H1 (cell line): ENCODE results near the gene CREB3L1. TPM values are rescaled to one million over a fixed set of nuclear protein-coding genes. Genes with fewer than 3 reads are reported as not detected.

Experiments used
- BCL11A ChIP-seq, 2 experiments: IDR thresholded peaks; one replicate each; pipeline ENCODE4 v1.6.1; 2011; ENCODE audit warnings: low read depth in 2 of 2, low read length in 2 of 2, mild to moderate bottlenecking in 2 of 2
- GTF2F1 ChIP-seq: IDR thresholded peaks from 2 replicates; pipeline ENCODE4 v1.6.1; 2012; ENCODE audit warnings: low read depth, low read length, improper control_type of control experiment, borderline replicate concordance
- polyA plus RNA-seq, 7 experiments: library from polyadenylated mRNA; depleted of rRNA in 3 of 7; stranded (reverse) in 5 of 7; unstranded in 2 of 7; fragments of >200 nt in 5 of 7; fragments of 200-250 nt in 2 of 7; gene quantifications; 1 replicate in 5 of 7; 2 replicates in 1 of 7; 4 replicates in 1 of 7; pipeline versions ENCODE4 v1.2.1 to v1.2.3, GENCODE V29; 2011 to 2013; ENCODE audit warnings: missing spikeins in 2 of 7, mixed read lengths in 2 of 7
- total RNA-seq: library from RNA; stranded (reverse); fragmentation: NEBNext Ultra II Directional; extraction: Animal tissue kit (Norgen Biotek cat#: 25700); gene quantifications from 2 replicates; pipeline ENCODE4 v1.2.1, GENCODE V29; 2021
- TF ChIP-seq, protein P1 (sequence below): IDR thresholded peaks from 2 replicates; pipeline ENCODE4 v1.6.1; 2012; ENCODE audit warnings: low read length, inconsistent platforms

CREB3L1 gene
- total and polyA plus RNA-seq, 2 of the 8 experiments (the other 6 are each of a cell fraction or from before 2014, with no cell fraction given), result 4.1 to 12.7 TPM

DNA sequence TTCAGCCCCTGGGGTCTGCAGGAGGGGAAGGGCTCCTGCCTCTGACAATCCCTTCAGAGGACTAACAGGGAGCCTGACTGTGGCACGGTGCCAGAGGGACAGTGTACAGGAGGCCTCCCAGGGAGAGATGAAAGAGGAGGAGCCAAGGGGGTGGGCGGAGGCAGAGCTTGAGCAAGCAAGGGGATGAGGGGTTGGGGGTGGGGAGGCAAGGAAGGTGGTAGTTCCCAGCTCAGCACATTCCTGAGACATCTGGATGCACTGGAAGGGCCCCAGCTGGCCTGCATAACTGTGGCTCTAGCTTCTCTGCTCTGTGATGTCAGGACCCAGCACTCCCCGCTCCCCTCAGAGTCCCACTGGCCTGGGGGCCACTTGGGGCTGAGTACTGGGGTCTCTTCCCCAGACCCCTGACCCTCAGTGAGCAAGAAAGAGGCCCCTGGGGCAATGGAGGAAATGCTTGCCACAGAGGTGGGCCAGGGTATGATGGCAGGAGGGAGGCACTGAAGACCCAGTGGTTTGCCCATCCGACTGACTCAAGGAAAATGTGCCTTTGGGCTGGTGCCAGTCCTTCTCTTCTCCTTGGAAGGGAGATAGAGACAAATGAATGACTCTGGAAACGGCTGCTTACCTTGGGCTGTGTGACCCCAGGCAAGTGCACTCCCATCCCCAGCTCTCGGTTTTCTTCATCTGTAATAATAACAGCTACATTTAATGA is 13.3 kb downstream of the CREB3L1 start (continued):
- TF ChIP-seq BCL11A (IDR thresholded peaks at IDR 0.05; ENCODE audit: low read depth in 2 of 2, low read length in 2 of 2) (no peak), GTF2F1 (no peak)
- TF ChIP-seq, protein P1, sequence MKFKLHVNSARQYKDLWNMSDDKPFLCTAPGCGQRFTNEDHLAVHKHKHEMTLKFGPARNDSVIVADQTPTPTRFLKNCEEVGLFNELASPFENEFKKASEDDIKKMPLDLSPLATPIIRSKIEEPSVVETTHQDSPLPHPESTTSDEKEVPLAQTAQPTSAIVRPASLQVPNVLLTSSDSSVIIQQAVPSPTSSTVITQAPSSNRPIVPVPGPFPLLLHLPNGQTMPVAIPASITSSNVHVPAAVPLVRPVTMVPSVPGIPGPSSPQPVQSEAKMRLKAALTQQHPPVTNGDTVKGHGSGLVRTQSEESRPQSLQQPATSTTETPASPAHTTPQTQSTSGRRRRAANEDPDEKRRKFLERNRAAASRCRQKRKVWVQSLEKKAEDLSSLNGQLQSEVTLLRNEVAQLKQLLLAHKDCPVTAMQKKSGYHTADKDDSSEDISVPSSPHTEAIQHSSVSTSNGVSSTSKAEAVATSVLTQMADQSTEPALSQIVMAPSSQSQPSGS, result no peak
